G401.6 (cell line): ENCODE results near the gene PRKCE.

Source experiments
- FAIRE-seq: peaks from 2 replicates; lab custom pipeline; 2012; peaks lifted over from hg19 to GRCh38; lab: Jason Lieb, UNC

PRKCE gene

DNA sequence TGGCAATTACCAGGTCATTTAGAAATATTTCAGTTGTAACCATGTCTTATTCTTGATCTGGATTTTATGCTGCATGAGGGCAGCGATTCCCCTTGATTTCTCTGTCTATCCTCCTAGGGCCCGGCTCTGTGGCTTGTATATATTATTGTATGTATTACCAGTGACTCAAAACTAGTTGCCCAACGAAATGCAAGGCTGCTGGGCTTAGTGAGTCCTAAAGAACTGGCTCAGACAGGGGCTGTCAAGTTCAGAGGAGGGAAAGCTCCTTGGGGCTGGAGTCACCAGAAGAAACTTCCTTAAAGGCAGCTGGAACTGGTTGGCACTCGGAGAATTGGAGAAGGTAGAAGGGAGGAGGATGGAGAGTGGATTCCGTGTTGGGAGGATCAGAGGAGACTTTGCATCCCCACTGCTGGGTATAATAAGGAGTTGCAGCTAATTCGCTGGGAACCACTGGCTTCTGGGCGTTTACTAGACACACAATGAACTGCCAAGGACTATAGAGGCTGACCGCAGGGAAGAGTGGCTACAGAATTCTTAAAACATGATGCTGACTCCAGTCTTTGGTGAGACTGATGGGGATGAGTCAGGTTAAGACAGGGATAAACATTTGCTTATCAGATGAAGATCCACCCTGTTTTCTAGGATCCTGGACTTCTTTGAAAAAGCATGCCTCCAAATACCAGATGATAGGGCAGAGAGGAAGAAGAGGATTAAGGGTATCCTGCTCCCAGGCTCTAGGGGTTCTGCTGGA lies 104.3 kb downstream of the PRKCE start:
- FAIRE-seq, result no peak

DNA sequence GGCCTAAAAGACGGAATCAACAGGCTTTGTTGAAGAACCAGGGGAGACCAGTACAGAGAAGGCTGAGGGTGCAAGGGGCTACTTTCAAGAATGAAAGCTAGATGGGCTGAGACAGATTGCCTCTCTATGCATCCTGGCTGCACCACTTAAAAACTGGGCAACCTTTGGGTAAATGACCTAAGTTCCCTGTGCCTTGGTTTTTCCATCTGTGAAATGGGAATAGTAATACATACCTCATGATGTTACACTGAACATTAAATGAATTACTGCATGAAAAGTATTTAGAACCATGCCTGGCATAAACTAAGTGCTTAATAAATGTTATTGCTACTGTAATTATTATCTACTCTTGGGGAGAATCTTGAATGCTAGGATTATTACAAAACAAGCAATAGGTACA lies 106.5 kb downstream of the PRKCE start:
- FAIRE-seq, result no peak

DNA sequence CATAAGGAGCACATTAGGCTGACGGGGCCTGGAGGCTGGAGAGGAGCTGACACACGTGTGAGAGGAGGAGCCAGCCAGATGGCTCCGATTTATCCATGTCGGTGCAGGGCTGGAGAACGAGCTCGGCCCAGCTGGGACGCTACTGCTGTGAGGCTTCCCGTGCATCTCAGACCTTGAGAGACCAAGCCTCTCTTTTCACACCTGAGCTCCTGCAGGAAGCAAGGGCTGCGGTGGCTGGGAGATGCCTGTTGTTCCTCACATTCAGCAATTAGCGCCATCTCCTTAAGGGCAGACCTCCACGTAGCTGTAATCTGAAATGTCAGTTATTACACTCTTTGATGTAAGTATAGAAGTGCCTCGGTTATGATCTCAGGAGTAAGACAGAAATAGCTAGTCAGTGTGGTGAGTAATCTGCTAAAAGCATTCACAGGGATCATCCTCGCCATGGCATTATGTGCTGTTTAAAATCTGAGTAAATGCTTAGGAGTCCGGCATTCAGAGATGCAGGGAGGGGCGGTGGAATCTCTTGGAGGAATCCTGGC lies 107.9 kb downstream of the PRKCE start:
- no peak for FAIRE-seq

DNA sequence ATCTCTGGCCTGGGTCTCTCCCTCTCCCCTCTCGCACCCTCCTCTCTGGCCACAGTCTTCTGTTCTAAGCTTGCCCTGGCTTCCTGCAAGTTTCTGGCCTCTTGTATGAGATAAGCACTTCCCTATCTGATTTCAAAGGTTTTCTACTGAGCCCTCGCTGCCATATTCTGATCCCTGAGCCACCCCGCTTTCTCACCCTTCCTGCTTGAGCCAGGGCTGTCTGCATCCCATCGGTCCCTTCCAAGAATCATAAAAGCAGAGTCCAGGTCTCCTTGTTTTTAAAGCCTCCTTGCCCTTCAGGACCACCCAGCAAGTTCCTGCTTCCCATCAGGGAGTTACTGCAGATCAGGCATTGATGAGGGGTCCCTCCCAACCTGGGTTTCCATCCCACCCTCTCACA lies 110.2 kb downstream of the PRKCE start:
- FAIRE-seq, result no peak

GRCh38 chr2:45763255-45763654 lies 111.8 kb downstream of the PRKCE start:
- FAIRE-seq, result no peak

GRCh38 chr2:45763797-45764196 lies 112.3 kb downstream of the PRKCE start:
- FAIRE-seq, result no peak

- FAIRE-seq, result no peak
Measured at GRCh38 chr2:45765007-45765727, 113.7 kb downstream of the PRKCE start.

DNA sequence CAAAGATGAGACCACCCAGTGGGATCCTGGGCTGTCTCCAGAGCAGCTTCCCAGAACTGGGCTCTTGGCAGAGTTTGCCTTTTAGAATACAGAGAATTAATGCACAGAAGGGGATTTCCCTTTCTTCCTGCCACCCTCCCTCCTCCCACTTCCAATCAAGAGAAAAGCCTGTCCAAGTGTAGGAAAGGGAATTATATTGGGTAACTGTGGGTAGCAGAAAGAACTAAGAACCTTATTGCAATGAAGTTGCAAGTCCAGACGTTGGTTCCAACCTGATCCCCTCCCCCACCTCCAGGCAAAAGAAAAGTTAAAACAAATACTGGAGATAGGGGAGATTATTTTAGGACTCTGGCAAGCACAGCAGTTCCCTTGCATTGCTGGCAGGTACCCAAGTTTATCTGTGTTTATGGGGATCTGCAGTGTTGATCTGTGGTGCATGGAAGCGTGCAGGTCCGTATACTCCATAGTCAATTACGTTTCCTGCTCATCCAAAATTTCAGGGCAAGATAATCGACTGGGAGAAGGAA lies 114.3 kb downstream of the PRKCE start:
- no peak for FAIRE-seq

GRCh38 chr2:45768208-45768607 lies 116.7 kb downstream of the PRKCE start:
- no peak for FAIRE-seq

- FAIRE-seq, result no peak
Measured at GRCh38 chr2:45769056-45769455, 117.6 kb downstream of the PRKCE start.

DNA sequence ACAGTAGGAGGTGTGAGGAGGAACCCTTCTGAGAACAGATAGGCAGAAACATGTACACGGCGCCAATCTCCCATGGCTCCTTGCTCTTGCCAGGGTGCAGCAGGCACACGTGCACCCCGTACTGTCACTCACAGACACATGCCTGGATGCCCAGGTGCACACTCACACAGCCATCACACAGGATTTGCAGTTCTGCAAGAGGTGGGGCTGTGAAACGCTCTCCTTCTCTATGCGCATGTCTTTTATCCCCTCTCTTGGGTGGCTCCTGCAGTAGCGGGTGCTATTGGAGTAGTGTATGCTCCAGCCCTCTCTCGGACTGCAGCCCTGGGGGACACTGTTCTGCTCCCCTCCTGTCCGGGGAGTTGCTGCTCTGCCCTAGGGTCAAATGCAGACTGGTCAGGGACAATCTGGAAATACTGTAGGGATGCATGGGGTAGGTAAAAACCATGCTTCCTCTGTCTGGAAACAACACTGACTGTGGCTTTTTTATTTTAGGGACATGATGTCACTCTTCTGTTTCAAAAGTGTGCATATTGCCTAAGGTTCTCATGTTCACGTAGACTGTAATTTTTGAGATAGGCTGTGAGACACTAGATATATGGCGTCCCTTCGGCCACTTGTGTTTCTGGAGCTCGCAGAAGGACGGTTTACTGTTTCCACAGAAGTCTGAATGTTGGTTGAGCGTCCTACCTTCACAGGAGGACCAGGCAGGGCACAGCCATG lies 118.5 kb downstream of the PRKCE start:
- no peak for FAIRE-seq

DNA sequence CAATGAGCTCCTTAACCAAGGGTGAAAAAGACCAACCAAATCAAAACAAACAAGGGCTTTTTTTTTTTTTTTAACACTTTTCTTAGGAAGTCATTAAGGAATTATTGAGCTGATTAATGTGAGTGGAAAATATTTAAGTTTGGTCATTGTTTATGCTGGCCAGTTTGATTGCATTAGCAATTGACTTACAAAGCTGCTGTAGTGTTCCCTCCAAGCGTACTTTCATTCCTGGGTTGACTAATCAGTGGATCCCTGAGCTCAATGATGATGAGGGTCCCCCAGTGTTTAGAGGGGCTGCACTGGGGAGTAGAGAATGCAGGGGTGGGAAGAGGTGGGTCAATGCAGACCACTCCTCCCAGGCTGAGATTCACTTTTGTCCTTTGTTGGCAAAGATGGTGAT lies 119.3 kb downstream of the PRKCE start:
- FAIRE-seq, result no peak

GRCh38 chr2:45771261-45771660 lies 119.8 kb downstream of the PRKCE start:
- no peak for FAIRE-seq

- FAIRE-seq, result no peak
Measured at GRCh38 chr2:45772038-45772437, 120.6 kb downstream of the PRKCE start.

DNA sequence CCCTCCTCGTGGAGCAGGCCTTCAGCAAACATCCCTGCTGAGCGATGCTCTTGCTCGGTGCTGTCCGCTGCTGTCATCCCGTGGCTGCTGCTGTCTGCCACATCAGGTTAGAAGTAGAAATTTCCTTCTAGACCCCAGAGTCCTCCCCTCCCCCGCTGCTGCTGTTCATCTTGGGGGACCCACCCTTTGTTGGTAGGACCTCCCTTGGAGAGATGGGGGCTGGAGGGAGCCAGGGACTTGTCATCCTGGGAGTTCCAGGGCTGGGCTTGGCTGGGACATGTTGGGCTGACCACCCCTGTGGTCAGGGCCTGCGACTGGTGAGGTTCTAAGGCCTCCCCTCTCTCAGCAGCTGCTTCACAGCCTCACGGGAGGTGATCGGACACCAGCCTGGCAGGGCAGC lies 122.4 kb downstream of the PRKCE start:
- no peak for FAIRE-seq

- FAIRE-seq, result no peak
Measured at GRCh38 chr2:45774688-45775244, 123.3 kb downstream of the PRKCE start.

DNA sequence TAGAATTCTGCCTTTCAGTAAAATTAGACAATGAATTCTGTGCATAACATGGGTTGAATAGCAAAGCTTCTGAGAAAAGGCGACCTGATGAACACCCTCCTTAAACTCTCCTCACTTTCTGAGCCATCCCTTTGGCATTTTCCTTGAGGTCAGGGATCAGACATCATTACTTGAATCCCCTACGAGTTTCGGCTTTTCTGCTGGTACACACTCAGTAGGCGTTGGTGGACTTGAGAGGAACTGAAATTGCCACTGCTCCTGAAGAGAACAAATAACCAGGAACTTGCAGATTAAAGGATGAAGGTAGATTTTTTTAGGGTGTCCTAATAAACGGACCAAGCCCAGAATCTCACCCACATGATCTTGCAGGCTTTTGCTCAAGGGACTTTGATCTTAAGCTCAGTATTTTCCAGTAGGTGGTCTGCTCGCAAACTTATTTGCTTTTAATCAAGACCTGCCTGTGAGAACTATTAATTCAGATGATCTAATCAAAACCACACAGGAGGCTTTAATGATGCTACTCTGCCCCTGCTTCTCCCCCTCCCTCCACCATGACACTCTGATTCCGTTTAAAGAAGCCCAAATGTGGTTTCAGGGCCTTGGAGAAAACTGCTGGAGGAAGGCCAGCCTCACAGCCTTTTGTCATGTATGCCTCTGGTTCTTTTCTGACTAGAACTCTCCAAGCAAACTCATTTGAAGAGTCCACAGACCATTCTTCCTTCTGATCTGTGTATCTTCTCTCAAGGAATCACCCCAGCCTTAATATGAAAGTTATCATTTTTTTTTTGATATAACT lies 124.9 kb downstream of the PRKCE start:
- FAIRE-seq, result no peak

GRCh38 chr2:45777996-45778719 lies 126.7 kb downstream of the PRKCE start:
- no peak for FAIRE-seq

- peak; percentile 50 for FAIRE-seq
Measured at GRCh38 chr2:45778720-45779171, 127.3 kb downstream of the PRKCE start.

DNA sequence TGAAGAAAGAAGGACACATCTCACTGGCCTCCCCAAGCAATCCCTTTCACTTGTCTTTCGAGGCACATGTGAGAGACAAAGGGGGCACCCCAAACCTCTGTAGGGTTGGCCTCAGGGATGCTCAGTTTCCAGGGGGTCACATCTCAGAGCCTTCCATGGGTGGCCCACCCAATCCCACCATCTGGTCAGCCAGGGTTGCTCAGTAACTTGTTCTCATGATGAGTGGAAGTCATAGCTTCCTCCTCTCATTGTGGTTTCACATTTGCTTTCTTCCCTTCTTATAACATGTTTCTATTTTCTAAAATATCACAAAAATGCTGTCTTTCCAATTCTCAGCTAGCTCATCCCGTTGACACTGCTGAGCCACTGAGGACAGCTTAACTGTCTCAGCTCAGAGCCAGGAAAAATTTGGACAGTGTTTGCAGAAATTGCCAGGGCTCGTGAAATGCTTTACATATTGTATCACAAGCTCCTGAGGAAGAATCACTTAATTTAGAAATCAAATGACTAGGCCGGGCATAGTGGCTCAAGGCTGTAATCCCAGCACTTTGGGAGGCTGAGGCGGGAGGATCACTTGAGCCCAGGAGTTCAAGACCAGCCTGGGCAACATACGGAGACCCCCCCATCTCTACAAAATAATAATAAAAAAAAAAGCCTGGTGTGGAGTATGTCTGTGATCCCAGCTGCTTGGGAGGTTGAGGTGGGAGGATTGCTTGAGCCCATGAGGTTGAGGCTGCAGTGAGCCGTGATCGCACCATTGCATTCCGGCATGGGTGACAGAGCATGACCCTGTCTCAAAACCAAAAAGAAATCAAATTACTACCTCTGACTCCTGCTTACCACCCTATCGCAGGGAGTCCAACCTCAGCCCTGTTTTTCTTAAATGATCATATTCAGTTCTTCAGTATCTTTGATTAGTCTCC lies 129.3 kb downstream of the PRKCE start:
- FAIRE-seq, result no peak
